AG08396 (cell line): ENCODE data around the gene GPC2.
"Not testable (repeated sequence)": the region's sequence is repeated elsewhere in the genome, so short reads cannot be mapped to it uniquely, and the experiment has no call there.

Experiments used
- DNase-seq: peaks from one replicate; pipeline ENCODE4 v3.0.0; 2012; ENCODE audit warnings: low spot score, mixed read lengths

GPC2 gene, protein sequence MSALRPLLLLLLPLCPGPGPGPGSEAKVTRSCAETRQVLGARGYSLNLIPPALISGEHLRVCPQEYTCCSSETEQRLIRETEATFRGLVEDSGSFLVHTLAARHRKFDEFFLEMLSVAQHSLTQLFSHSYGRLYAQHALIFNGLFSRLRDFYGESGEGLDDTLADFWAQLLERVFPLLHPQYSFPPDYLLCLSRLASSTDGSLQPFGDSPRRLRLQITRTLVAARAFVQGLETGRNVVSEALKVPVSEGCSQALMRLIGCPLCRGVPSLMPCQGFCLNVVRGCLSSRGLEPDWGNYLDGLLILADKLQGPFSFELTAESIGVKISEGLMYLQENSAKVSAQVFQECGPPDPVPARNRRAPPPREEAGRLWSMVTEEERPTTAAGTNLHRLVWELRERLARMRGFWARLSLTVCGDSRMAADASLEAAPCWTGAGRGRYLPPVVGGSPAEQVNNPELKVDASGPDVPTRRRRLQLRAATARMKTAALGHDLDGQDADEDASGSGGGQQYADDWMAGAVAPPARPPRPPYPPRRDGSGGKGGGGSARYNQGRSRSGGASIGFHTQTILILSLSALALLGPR

GRCh38 chr7:100177045-100178001, at the start of gene GPC2, which contains the start of gene STAG3:
Gene GPC2, minus strand, starts transcription at chr7:100177381. Its CDS starts 182 bp downstream, at chr7:100177199.
Gene STAG3, plus strand, starts transcription at chr7:100177918. Its CDS starts 2,639 bp downstream, at chr7:100180557.
- peak; percentile 96 for DNase-seq

DNA sequence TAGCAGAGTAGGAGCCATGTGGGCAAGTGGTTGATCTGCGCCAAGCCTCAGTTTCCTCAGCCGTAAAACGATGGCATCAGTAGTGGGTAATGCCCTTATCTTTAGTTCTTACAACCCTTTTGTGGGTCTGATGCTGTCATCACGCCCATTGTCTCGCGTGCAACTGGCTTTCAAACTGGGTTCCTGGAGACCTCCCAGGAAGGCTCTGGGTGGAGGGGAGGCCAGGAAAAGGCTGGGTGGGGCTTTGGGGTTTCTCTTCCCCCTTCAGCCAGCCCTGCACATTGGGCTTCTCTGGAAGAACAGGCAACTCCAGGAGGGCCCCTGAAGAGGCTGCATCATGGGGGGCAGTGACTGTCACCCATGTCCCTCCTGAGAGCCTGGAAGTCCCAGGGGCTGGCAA, 47.7 kb upstream of the GPC2 start:
- DNase-seq: not testable (repeated sequence)

GRCh38 chr7:100223376-100223927, 46.3 kb upstream of the GPC2 start:
- DNase-seq: not testable (repeated sequence)

- no peak for DNase-seq
Measured at GRCh38 chr7:100222445-100223132, 45.4 kb upstream of the GPC2 start.

- no peak for DNase-seq
Measured at GRCh38 chr7:100221767-100222444, 44.7 kb upstream of the GPC2 start.

GRCh38 chr7:100221231-100221718, 44.1 kb upstream of the GPC2 start:
- no peak for DNase-seq

- no peak for DNase-seq
Measured at GRCh38 chr7:100220586-100221230, 43.5 kb upstream of the GPC2 start.

DNA sequence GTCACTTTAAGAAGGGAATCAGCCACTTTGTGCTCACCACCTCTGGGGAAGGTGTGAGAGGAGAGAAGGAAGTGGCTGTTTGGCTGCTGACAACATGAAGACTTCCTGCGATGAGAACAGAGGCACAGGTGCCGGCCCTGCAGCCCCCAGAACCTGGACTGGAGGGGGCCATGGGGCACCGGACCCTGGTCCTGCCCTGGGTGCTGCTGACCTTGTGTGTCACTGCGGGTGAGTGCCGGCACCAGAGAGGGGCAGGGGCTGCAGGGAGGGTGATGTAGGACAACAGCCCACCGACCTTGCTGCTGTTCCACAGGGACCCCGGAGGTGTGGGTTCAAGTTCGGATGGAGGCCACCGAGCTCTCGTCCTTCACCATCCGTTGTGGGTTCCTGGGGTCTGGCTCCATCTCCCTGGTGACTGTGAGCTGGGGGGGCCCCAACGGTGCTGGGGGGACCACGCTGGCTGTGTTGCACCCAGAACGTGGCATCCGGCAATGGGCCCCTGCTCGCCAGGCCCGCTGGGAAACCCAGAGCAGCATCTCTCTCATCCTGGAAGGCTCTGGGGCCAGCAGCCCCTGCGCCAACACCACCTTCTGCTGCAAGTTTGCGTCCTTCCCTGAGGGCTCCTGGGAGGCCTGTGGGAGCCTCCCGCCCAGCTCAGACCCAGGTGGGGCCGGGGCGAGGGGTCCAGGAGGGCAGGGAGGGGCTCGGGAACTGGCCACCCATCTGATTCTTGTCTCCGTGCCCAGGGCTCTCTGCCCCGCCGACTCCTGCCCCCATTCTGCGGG, 42.8 kb upstream of the GPC2 start, which contains the start of gene PVRIG:
Gene PVRIG (plus strand): TSS at position 149 of the 785 bp plus-strand sequence. CDS start 22 bp downstream, at position 171.
- not testable (repeated sequence) for DNase-seq

GRCh38 chr7:100219271-100219737, 42.1 kb upstream of the GPC2 start:
- no peak for DNase-seq

GRCh38 chr7:100217934-100218333, 40.8 kb upstream of the GPC2 start:
- not testable (repeated sequence) for DNase-seq

DNA sequence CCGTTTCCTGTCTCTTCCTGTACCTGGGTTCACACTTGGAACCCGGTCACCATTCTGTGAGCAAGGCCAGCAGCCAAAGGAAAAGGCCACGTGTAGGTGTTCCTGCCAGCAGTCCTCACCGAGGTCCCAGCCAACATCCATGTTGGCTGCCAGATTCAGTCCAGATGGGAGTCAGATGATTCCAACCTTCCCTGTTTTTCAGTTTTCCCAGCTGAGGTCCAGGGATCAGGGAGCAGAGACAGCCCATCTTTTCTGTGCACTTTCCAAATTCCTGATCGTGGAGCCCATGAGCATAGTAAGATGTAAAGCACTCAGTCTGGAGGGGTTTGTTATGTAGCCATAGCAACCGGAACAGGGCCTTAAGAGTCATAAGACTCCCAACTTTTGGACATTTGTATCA, 38.7 kb upstream of the GPC2 start:
- DNase-seq: no peak

DNA sequence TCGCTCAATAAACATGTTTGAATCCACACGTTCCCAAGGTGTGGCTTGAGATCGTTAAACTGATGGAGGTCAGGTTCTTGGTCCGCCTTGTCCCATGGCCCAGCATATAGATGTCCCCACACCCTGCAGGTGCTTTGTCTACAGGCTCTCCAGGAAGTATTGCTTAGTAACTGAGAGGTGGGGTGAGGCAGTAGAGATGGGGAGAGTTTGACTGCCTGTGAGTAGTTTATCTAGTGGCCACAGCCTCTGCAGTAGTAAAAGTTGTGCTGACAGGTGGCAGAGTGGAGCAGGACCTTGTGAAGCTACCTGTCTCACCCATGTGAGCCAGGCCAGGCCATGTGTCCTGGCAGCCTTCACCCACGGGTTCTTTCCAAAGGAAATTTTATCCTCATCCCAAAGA, 37.2 kb upstream of the GPC2 start:
- DNase-seq: not testable (repeated sequence)

GRCh38 chr7:100213672-100214071, 36.5 kb upstream of the GPC2 start:
- no peak for DNase-seq

DNA sequence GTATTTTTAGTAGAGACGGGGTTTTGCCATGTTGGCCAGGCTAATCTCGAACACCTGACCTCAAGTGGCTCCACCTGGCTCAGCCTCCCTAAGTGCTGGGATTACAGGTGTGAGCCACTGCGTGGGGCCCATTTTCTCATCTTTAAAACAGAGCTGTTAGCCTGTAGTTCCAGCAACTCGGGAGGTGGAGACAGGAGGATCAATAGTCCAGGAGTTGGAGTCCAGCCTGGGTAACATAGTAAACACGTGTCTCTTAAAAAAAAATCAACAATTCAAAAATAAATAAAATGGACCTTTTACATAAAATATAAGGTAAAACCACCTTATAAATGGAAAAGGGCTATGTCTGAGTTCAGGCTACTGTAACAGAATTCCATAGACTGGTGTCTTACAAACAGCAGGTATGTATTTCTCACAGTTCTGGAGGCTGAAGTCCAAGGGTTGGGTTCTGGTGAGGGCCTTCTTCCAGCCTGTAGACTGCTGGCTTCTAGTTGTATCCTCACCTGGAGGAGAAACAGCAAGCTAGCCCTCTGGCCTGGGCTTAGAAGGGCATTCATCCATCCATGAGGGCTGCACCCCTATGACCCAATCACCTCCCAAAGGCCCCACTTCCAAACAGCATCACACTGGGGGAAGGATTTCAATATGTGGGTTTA, 35.6 kb upstream of the GPC2 start:
- DNase-seq: no peak

DNA sequence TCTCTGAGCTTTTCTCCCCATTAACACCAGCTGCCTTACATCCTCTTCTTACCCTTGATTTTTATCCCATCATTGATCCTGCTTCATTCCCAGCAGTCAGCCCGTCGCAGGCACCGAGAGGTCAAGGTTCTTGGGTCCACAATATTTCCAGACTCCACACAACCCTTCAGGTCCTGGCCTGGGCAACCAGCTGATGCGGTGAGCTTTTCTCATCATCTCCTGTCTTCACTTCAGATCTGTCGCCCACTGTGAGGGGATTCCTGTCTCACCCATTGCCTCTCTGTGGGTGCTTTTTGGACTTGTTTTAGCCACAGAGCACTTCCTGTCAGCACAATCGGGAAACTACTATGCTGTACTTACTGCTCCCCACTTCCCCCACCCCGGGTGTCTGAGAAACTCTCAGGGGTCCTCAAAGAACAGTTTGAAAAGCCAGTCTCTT, 34.2 kb upstream of the GPC2 start:
- DNase-seq: no peak

DNA sequence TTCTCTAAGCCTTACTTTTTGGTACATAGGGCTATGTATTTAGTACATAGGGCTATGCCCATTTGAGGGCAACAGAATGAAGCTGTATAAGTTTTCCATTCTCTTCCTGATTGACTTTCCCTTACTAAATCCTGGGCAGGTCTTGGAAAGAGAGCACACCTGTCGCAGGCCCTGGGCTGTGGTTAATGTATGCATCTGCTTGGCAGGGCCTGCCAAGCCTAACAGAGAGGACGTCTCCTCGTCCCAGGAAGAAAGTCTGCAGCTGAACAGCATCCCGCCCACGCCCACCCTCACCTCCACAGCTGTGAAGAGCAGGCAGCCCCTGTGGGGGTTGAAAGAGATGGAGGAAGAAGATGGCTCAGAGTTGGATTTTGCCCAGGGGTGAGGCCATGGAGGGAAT, 33.6 kb upstream of the GPC2 start:
- no peak for DNase-seq

DNA sequence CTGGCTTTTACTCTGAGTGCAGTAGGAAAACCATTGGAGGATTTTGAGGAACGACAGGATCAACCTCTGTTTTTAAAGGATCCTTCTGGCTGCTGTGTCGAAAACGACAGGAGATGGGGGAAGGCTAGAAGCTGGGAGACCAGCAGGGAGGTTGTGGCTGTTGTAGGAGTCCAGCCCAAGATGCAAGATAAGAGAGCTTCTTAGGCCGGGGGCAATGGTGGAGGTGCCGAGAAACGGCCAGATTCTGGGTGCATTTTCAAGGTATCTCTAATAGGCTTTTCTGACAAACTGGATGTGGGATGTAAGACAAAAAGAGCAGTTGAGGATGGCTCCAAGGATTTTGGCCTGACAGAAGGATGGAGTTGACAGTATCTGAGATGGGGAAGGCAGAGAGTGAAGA, 32.3 kb upstream of the GPC2 start:
- no peak for DNase-seq

DNA sequence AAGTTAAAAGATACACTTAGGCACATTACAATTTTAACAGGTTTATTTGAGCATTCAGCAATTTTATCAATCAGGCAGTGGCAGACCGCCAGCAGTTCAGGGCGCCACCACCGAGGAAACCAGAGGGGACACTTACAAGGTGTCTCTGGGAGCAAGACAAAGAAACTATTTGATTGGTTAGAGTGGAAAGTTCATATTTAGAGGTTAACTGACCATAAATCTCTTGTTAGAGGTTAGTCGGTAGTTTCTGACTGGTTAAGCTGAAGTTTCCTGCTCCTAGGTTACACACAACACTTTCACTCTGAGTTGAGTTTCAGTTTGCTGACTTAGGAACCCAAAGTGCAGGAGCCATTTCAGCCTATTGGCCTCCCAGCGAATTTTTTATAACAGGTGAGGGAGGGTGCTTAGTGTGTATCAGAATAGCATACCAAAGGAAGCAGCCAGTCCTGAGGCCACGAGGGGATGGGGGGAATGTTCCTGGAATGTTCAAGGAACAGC, 31.8 kb upstream of the GPC2 start:
- no peak for DNase-seq
